Stimulated activated CD8-positive, alpha-beta memory T cell treated with anti-CD3 and anti-CD28 coated beads, Interleukin-4, amount 100 ng/mL, for 48 hours (primary cell): Measurements from ENCODE around the gene TRAPPC3.
A peak's percentile ranks its signal among the peaks of the same experiment; 100 is the strongest.

Source experiments
- DNase-seq: peaks from one replicate; pipeline ENCODE4 v3.0.0-alpha.2; 2020

Gene TRAPPC3

DNA sequence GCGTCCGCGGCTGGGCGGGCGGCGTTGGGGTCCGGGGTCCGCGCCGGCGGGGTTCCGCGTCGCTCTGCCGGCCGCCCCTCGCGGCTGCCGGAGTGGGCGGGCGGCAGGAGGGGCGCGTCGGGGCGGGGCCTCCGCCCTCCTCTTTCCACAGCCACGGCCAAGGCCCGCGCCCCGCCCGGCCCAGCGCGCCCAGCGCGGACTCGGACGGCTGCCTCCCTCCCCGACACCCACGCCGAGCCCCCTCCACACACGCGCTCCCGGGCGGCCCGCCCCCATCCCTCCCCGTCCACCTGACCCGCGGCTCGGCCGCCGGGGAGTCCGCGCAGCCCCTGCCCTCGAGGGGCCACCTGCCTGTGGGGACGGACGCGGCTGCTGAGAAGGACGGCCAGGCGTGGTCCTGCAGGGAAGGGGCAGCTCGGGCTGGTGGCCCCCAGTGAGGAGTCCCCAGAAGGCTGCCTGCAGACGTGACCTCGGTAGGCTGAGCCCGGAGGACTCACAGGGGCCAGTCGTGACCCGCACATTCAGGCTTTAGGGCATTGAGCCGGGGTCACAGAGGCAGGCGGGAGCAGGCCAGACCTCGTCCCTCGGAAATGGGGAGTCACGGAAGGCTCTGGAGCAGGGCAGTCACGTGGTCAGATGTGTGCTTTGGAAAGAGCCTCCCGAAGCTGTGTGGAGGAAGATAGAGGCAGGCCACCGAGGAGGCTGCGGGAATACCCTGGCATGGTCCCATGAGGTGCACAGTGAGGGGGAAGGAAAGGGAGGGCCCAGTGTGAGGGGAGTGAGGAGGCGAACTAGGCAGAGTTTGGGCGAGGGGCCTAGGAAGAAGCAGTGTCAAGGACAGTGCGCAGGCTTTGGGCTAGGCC, 23.9 kb downstream of the TRAPPC3 start, which contains the start of gene COL8A2:
COL8A2 (minus strand) TSS at position 94 of the 863 bp plus-strand sequence. CDS start 24,980 bp downstream, outside the sequence.
- DNase-seq, result no peak

GRCh38 chr1:36124404-36125128, 24.7 kb downstream of the TRAPPC3 start:
- DNase-seq, result no peak

- no peak for DNase-seq
Observed at GRCh38 chr1:36123356-36123755, 25.9 kb downstream of the TRAPPC3 start.

GRCh38 chr1:36122062-36123030, 26.9 kb downstream of the TRAPPC3 start:
- no peak for DNase-seq

- DNase-seq, result no peak
Observed at GRCh38 chr1:36119456-36119855, 29.8 kb downstream of the TRAPPC3 start.

GRCh38 chr1:36118447-36119204, 30.7 kb downstream of the TRAPPC3 start:
- no peak for DNase-seq

DNA sequence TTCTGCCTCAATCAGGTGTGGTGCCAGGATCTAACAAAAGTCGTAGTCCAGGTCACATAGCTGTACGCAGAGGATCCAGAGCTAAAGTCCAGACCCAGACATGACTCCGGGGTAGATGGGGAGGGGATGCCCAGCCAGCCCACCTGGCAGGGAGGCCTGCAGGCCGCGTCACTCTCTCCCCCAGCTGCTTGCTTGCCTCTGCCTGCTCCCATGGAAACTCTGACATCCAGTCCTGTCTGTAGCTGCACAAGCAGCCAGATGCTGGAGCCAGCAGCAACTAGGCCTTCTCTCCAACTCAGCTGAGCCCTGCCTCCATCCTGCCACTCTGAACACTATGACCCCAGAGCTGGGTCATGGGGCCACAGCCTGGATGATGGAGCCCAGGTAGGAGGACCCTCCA, 32.4 kb downstream of the TRAPPC3 start:
- DNase-seq, result no peak

DNA sequence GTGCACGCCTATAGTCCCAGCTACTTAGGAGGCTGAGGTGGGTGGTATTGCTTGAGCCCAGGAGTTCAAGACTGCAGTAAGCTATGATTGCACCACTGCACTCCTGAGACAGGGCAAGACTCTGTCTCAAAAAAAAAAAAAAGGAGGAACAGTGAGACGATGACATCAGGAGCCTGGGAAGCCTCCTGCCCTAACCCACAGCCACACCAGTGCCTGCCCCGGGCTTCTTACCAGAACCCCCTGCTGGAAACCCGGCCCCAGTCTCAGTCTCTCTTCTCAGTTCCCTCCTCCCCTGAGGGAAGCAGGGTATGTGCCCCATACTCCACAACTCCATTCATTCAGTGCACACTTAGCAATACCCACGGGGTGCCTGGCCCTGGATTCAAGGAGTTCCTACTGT, 33.4 kb downstream of the TRAPPC3 start:
- no peak for DNase-seq

GRCh38 chr1:36115200-36115669, 34.1 kb downstream of the TRAPPC3 start:
- DNase-seq, result no peak

- no peak for DNase-seq
Observed at GRCh38 chr1:36114371-36114770, 34.9 kb downstream of the TRAPPC3 start.

DNA sequence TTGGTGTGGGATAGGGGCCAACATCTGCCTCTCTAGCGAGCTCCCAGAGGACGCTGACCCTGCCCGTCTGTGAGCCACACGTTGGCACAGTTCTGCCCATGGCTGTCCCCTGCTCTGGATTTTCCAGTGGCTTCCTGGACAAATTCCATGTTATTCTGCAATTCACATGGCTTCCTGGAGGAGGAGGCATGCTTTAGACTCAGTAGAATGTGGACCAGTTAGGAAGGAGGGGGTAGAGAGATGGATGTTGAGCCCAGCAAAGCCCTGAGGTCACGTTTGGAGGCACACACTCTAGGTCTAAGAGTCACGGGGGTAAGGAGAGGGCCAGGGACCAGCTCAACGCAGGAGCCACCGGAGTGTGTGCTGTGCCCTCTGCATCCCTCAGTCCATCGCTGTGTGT, 36.5 kb downstream of the TRAPPC3 start:
- no peak for DNase-seq

DNA sequence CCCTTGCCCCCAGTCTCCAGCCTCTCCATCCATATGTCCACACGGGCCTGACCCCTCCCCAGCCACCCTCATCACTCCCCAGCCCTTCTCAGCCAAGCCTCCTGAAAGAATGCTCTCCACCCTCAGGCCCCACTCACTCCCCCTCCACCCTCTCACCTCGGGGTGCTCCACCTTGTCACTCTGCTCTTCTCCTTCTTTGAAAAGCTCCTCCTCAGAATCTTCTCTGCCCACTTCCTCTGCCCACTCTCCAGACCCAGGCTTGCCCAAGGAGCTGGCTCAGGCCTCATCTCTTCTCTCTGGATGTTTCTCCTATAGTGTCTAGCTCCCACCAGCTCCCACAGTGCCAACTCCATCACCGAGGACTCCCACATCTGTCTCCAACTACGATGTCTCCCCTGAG, 38.1 kb downstream of the TRAPPC3 start:
- DNase-seq, result no peak

DNA sequence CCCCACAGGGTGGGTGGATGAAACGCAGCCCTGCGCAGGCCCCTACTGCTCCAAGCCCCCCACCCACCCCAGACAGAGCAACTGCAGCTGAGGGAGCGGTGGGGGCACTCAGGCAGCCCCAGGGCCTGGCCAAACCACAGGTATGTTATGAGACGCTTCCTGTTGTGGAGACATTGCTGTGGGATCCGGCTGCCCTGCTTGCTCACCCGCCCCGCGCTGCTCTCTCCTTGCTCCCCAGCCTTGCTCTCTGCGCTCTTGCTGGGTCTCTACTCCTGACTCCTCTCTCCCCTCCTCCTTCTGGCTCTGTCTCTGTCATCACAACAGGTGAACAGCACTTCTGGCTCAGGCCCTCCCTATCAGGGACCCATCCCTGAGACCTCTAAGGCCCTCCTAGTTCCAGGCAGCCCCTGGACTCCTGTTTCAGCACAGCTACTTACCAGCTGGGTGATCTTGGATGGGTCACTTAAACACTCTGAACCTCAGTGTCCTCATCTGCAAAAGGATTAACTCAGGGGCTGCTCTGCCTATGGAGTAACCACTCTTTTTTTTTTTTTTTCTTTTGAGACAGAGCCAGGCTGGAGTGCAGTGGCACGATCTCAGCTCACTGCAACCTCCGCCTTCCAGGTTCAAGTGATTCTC, 40.1 kb downstream of the TRAPPC3 start:
- DNase-seq, result peak; percentile 55

DNA sequence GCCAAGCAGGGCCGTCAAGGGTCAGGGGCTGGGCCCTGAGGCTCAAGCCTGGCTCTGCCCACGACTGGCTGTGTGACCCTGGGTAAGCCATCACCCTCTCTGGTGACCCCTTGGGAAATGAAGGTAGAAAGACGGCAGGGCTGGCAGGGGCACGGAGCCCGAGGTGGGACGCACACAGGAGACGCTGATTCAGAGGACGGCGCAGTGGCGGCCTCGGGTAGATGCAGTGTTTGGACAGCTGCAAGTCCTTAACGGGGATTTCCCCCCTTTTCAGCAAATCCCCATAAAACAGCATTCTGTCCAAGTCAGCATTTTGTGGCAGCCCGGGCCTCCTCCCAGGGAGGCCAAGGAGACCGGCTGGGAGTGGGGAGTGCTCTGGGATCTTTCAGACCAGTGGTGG, 41.0 kb downstream of the TRAPPC3 start:
- no peak for DNase-seq

DNA sequence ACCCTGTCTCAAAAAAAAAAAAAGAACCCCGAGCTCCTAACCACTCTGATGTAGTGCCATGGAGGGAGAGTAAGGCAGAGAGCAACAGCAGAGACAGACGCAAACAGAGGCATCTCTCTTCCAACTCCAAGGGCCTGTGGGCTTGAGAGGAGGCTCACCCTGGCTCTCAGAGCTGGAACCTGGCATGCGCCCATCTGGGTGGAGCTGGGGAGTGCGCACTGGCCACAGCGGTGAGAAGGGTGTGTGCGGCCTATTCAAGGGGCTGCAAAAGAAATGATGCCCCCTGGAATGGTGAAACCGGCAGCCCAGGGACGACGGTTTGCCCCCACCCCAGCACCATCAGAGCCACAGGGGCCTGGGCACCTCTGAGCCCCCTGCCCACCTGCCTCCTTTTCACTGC, 41.9 kb downstream of the TRAPPC3 start:
- DNase-seq, result no peak

GRCh38 chr1:36106269-36106668, 43.0 kb downstream of the TRAPPC3 start:
- DNase-seq, result no peak

DNA sequence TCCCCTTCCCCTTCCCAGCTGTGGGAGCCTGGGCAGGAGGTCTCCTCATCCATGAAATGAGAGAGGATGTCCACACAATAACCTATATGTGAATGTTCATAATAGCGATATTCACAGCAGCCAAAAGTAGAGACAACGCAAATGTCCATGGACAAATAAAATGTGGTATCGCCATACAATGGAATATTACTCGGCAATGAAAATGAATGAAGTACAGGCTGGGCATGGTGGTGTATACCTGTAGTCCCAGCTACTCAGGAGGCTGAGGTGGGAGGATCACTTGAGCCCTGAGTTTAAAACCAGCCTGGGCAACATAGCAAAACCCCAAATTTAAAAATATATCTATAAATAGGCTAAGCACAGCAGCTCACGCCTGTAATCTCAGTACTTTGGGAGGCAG, 47.7 kb downstream of the TRAPPC3 start:
- no peak for DNase-seq

GRCh38 chr1:36100376-36100775, 48.9 kb downstream of the TRAPPC3 start:
- no peak for DNase-seq

GRCh38 chr1:36099681-36100341, 49.5 kb downstream of the TRAPPC3 start:
- DNase-seq, result peak; percentile 88

DNA sequence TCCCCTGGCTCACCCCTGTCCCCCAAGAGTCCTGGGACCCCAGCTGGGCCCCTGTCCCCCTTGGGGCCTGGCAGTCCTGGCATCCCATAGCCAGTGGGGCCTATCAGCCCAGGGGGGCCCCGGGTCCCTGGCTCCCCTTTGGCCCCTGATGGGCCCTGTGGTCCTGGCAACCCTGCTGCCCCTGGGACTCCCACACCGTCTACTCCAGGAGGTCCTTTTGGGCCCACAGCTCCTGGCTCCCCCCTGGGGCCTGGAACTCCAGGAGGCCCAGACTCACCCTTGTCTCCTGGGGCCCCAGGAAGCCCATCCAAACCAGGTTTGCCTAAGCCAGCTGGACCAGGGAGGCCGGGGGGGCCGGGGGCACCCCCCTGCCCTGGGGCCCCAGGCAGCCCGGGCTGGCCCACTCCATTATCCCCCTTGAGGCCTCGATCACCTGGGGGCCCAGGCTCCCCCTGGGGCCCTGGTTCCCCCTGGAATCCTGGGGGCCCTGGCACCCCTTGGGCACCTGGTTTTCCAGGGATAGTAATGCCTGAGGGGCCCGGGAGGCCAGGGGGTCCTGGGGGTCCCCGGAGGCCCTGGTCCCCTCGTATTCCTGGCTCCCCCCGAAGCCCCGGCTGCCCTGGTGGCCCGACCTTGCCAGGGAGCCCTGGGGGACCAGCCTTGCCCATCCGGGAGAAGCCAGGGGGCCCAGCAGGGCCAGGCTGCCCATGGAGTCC, 50.5 kb downstream of the TRAPPC3 start:
- no peak for DNase-seq
